Measurements from ENCODE around the gene LDB3.
A peak's percentile ranks its signal among the peaks of the same experiment; 100 is the strongest.

Gene LDB3

GRCh38 chr10:86770412-86770960, 102.2 kb downstream of the LDB3 start:
- no peak for DNase-seq (ENCODE audit: low spot score)
- TF ChIP-seq CTCF (IDR thresholded peaks at IDR 0.05; ENCODE audit: borderline replicate concordance, control extremely low read depth, extremely low read depth, insufficient read depth, missing control alignments) = no peak
- in situ Hi-C loops (cut with MboI; ENCODE audit: low sequenced_read_pairs, unreplicated experiment) = no loop called here

- in situ Hi-C loops (cut with MboI; ENCODE audit: low sequenced_read_pairs, unreplicated experiment) = no loop called here
- no peak for DNase-seq (ENCODE audit: low spot score)
- no peak for TF ChIP-seq CTCF (IDR thresholded peaks at IDR 0.05; ENCODE audit: borderline replicate concordance, control extremely low read depth, extremely low read depth, insufficient read depth, missing control alignments)
These were observed 105.2 kb downstream of the LDB3 start for GRCh38 chr10:86773498-86773897.

- in situ Hi-C loops (cut with MboI; ENCODE audit: low sequenced_read_pairs, unreplicated experiment) = no loop called here
- TF ChIP-seq CTCF (IDR thresholded peaks at IDR 0.05; ENCODE audit: borderline replicate concordance, control extremely low read depth, extremely low read depth, insufficient read depth, missing control alignments) = no peak
- DNase-seq (ENCODE audit: low spot score) = peak; percentile 44
These were observed 107.0 kb downstream of the LDB3 start for GRCh38 chr10:86775056-86775869.

- DNase-seq (ENCODE audit: low spot score) = no peak
- in situ Hi-C loops (cut with MboI; ENCODE audit: low sequenced_read_pairs, unreplicated experiment) = no loop called here
- no peak for TF ChIP-seq CTCF (IDR thresholded peaks at IDR 0.05; ENCODE audit: borderline replicate concordance, control extremely low read depth, extremely low read depth, insufficient read depth, missing control alignments)
These were observed 107.5 kb downstream of the LDB3 start for GRCh38 chr10:86775870-86776180.

GRCh38 chr10:86779220-86780017, 111.1 kb downstream of the LDB3 start:
- no peak for TF ChIP-seq CTCF (IDR thresholded peaks at IDR 0.05; ENCODE audit: borderline replicate concordance, control extremely low read depth, extremely low read depth, insufficient read depth, missing control alignments)
- in situ Hi-C loops (cut with MboI; ENCODE audit: low sequenced_read_pairs, unreplicated experiment) = no loop called here

GRCh38 chr10:86782701-86783418, 114.5 kb downstream of the LDB3 start:
- in situ Hi-C loops (cut with MboI; ENCODE audit: low sequenced_read_pairs, unreplicated experiment) = no loop called here
- peak; percentile 43 for DNase-seq (ENCODE audit: low spot score)
- TF ChIP-seq CTCF (IDR thresholded peaks at IDR 0.05; ENCODE audit: borderline replicate concordance, control extremely low read depth, extremely low read depth, insufficient read depth, missing control alignments) = no peak

More at GRCh38 chr10:86779220-86780017, 111.1 kb downstream of the LDB3 start:
- no peak for DNase-seq (ENCODE audit: low spot score)
